OCI-LY3 (cell line): ENCODE measurements around the gene RPS17.

Source experiments
- H2AFZ ChIP-seq: fragments of 200-600, 300-600 bp; shearing (Covaris generic); 2 replicates; pipeline ENCODE4 v1.6.0; 2014; ENCODE audit warnings: antibody characterized with exemption, low read depth, low read length
- H3K27ac ChIP-seq: fragments of 200-600, 300-600 bp; sonication (generic); 2 replicates; pipeline ENCODE4 v1.5.1; 2014; ENCODE audit warnings: mild to moderate bottlenecking, low read length, moderate library complexity, mixed read lengths
- H3K27me3 ChIP-seq: fragments of 200-600, 300-600 bp; sonication (generic); 2 replicates; pipeline ENCODE4 v1.6.1; 2014; ENCODE audit warnings: low read depth, low read length, mixed read lengths
- H3K36me3 ChIP-seq: fragments of 200-600, 300-600 bp; sonication (generic); replicated peaks from 2 replicates; pipeline ENCODE3; 2014; ENCODE audit warnings: low read depth, low read length, mixed read lengths
- H3K4me1 ChIP-seq: fragments of 300-600, 200-600 bp; sonication (generic); 2 replicates; pipeline ENCODE4 v1.6.1; 2014; ENCODE audit warnings: low read length, mixed read lengths
- H3K4me2 ChIP-seq: fragments of 200-600, 300-600 bp; sonication (generic); 2 replicates; pipeline ENCODE4 v1.6.1; 2014; ENCODE audit warnings: low read length, mixed read lengths
- H3K4me3 ChIP-seq: fragments of 300-600, 200-600 bp; sonication (generic); 2 replicates; pipeline ENCODE4 v1.5.1; 2014; ENCODE audit warnings: antibody characterized with exemption, mild to moderate bottlenecking, low read length, moderate library complexity
- H3K79me2 ChIP-seq: fragments of 300-600, 200-600 bp; shearing (Covaris generic); 2 replicates; pipeline ENCODE4 v1.6.1; 2014; ENCODE audit warnings: mild to moderate bottlenecking, low read length, mixed read lengths
- H3K9ac ChIP-seq: fragments of 300-600, 200-600 bp; shearing (Covaris generic); 2 replicates; pipeline ENCODE4 v1.6.0; 2014; ENCODE audit warnings: mild to moderate bottlenecking, low read length, moderate library complexity
- H3K9me3 ChIP-seq: fragments of 200-600, 300-600 bp; shearing (Covaris generic); 2 replicates; pipeline ENCODE4 v1.6.1; 2014; ENCODE audit warnings: low read length, mixed read lengths; ENCODE audit not compliant: insufficient read depth
- H4K20me1 ChIP-seq: fragments of 200-600, 300-600 bp; sonication (generic); 2 replicates; pipeline ENCODE4 v1.6.1; 2016; ENCODE audit warnings: low read length, mixed read lengths; ENCODE audit not compliant: insufficient read depth
- EZH2phosphoT487 ChIP-seq: fragments of 200-600 bp; shearing (Covaris generic); IDR thresholded peaks from 2 replicates; pipeline ENCODE4 v1.6.1; 2018; ENCODE audit warnings: antibody characterized with exemption, mixed run types, low read depth
- TF ChIP-seq, protein P1 (sequence below): fragments of 200-600, 300-600 bp; sonication (generic); IDR thresholded peaks from 2 replicates; pipeline ENCODE4 v1.5.1; 2014; ENCODE audit warnings: antibody characterized with exemption, low read length, low read depth

The RPS17 gene

GRCh38 chr15:82570721-82571508 lies 30.7 kb upstream of the RPS17 start:
- Histone ChIP-seq H2AFZ (no peak overlapping the region), H3K27ac (no peak overlapping the region), H3K27me3 (peaks cover 18% of the 10 kb centered on the region), H3K4me2 (no peak overlapping the region), H3K9me3 (no peaks in the 10 kb centered on the region), H3K4me1 (no peaks in the 10 kb centered on the region), H4K20me1 (no peaks in the 10 kb centered on the region), H3K36me3 (no peaks in the 10 kb centered on the region), H3K4me3 (no peak overlapping the region), H3K79me2 (no peaks in the 10 kb centered on the region), H3K9ac (no peak overlapping the region)
- TF ChIP-seq, protein P1, sequence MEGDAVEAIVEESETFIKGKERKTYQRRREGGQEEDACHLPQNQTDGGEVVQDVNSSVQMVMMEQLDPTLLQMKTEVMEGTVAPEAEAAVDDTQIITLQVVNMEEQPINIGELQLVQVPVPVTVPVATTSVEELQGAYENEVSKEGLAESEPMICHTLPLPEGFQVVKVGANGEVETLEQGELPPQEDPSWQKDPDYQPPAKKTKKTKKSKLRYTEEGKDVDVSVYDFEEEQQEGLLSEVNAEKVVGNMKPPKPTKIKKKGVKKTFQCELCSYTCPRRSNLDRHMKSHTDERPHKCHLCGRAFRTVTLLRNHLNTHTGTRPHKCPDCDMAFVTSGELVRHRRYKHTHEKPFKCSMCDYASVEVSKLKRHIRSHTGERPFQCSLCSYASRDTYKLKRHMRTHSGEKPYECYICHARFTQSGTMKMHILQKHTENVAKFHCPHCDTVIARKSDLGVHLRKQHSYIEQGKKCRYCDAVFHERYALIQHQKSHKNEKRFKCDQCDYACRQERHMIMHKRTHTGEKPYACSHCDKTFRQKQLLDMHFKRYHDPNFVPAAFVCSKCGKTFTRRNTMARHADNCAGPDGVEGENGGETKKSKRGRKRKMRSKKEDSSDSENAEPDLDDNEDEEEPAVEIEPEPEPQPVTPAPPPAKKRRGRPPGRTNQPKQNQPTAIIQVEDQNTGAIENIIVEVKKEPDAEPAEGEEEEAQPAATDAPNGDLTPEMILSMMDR = no peak
- no peak for TF ChIP-seq EZH2phosphoT487

GRCh38 chr15:82569834-82570233 lies 29.6 kb upstream of the RPS17 start:
- H3K4me1 ChIP-seq = no peaks in the 10 kb centered on the region
- no peak overlapping the region for H3K4me3 ChIP-seq
- H3K9me3 ChIP-seq = no peaks in the 10 kb centered on the region
- no peak overlapping the region for H2AFZ ChIP-seq
- no peak overlapping the region for H3K9ac ChIP-seq
- TF ChIP-seq, protein P1 = no peak
- no peak for TF ChIP-seq EZH2phosphoT487
- H3K36me3 ChIP-seq = no peaks in the 10 kb centered on the region
- H3K4me2 ChIP-seq = no peak overlapping the region
- H3K27me3 ChIP-seq = 0 out of 2 replicates have a peak, but pooled peaks cover 7% of the 10 kb centered on the region
- no peak overlapping the region for H3K27ac ChIP-seq
- no peaks in the 10 kb centered on the region for H4K20me1 ChIP-seq
- no peaks in the 10 kb centered on the region for H3K79me2 ChIP-seq

DNA sequence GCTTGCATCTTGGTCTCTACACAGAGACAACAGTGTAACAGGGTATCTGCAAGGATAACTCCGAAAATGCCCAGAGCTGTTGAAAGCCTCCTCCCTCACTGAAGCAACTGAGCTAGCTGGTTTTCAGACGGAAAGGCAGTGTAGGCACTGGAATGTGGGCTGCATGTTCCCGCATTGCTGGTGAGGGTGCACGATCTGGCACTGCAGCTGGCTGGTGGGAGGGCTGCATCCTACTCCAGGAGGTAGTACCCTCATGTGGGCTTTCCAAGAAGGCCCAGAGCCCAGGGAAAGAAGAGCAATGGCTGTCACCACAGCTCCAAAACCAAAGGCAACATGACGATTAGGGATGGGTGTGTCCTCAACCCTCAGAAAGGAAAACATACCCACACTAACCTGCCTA lies 28.7 kb upstream of the RPS17 start:
- H4K20me1 ChIP-seq = no peaks in the 10 kb centered on the region
- no peak overlapping the region for H3K4me3 ChIP-seq

DNA sequence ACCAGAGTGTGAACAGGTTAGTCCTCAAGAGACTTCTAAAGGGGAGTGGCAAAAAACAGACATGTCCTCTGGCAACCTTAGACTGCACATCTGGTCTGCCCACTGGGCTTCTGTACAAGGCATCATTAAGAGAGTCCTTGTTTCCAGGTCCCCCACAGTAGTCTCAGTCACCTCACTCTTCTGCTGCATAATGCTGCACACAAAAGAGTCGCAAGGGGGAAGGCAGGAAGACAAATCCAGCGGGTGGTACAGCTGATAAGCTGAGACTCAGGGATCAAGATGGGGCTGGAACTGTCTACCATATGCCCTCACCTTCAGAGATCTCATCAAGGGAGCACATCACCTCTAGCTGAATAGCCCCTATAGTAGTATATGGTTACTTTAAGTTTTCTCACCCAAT lies 27.4 kb upstream of the RPS17 start:
- Histone ChIP-seq H3K4me1 (no peaks in the 10 kb centered on the region), H3K9ac (no peak overlapping the region), H3K9me3 (no peaks in the 10 kb centered on the region), H3K36me3 (no peaks in the 10 kb centered on the region), H2AFZ (no peak overlapping the region), H3K79me2 (no peaks in the 10 kb centered on the region), H4K20me1 (no peaks in the 10 kb centered on the region), H3K4me2 (no peak overlapping the region), H3K4me3 (no peak overlapping the region), H3K27me3 (no peaks in the 10 kb centered on the region), H3K27ac (no peak overlapping the region)
- TF ChIP-seq, protein P1 = no peak
- TF ChIP-seq EZH2phosphoT487 = no peak

More for the DNA sequence above, 28.7 kb upstream of the RPS17 start:
- Histone ChIP-seq H3K27me3 (0 out of 2 replicates have a peak, but pooled peaks cover 3% of the 10 kb centered on the region), H3K4me2 (no peak overlapping the region), H3K36me3 (no peaks in the 10 kb centered on the region), H2AFZ (no peak overlapping the region), H3K27ac (no peak overlapping the region), H3K9ac (no peak overlapping the region), H3K4me1 (no peaks in the 10 kb centered on the region), H3K79me2 (no peaks in the 10 kb centered on the region), H3K9me3 (no peaks in the 10 kb centered on the region)
- TF ChIP-seq, protein P1 = no peak
- no peak for TF ChIP-seq EZH2phosphoT487
